ENCODE results near the gene KBTBD7. TPM values are rescaled to one million over a fixed set of nuclear protein-coding genes. Genes with fewer than 3 reads are reported as not detected.

KBTBD7 gene
- 1 to 10 TPM; 2.4 to 3.0 (median 2.7) TPM for total RNA-seq

DNA sequence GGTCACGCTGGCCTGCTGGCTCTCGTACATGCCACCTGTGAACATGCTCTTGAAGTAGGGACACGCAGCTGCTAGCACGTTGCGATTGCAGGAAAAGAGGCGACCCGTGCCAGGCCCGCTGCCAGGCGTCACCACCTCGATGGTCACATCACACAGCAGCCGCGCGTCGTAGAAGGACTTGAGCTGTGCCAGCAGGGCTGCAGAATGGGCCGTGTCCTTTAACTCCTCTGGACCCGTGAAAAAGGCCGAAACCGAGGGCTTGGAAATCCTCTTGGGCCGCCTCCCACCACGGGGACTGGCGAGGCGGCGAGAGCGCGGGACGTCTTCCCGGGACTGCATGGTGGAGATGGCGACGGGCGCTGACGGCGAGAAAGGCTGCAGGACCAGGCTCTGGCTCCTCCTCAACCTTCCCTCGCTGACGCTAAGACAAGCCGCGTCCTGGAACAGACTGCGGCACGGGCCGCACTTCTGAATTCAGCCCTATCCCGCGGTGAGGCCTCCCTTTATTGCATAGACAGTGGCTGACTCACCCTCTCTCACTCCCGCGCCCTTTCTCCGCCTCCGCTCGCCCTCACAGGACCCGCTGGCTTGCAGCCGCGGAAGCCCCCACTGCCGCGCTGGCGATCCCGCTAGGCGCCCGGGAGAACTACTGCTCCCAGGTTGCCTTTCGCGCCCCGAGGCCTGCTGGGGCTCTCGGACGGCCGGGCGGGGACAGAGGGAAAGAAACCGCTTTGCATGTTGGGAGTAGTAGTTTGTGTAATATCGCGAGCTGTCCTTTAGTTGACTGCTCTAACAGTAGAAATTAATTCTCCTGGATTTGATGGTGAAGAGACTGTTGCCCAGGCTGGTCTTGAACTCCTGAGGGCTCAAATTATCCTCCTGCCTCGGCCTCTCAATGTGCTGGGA is at the start of gene KBTBD7:
Gene KBTBD7 (minus strand): TSS at position 651 of the 906 bp plus-strand sequence. CDS start 312 bp downstream, at position 339.
- Mint-ChIP-seq H3K4me1 (ENCODE audit: low read depth) (peaks cover 37% of the 10 kb centered on the region), H3K36me3 (ENCODE audit: insufficient read depth) (peaks cover 12% of the 10 kb centered on the region), H3K4me3 (peak within 1 kb of the TSS; percentile 91), H3K27me3 (ENCODE audit: low read depth) (no peaks in the 10 kb centered on the region), H3K9me3 (peaks cover 3% of the 10 kb centered on the region)
- DNase-seq (peak; percentile 92), ATAC-seq (peak; percentile 98 to 99)

DNA sequence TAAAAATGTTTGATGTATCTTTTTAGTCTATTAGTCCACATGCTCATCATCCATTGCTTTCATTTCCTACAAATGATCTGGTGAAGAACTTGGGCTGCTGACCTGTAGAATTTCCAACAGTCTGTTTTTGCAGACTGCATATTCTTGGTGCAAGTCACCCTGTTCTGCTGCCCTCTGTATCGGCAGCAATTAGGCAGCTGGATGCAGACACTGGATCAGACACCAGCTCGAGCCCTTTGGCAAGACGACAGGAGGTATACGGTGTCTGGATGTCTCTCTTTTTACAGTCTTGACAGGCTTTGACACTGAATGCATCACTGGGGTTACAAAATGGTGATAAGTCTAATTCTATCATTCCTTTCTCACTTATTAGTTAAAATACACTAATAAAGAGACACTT is 47.3 kb upstream of the KBTBD7 start:
- H3K36me3 Mint-ChIP-seq (ENCODE audit: insufficient read depth), result peaks cover 25% of the 10 kb centered on the region
- ATAC-seq (no peak), DNase-seq (no peak)
- no peaks in the 10 kb centered on the region for H3K9me3 Mint-ChIP-seq
- no peaks in the 10 kb centered on the region for H3K4me1 Mint-ChIP-seq (ENCODE audit: low read depth)
- H3K4me3 Mint-ChIP-seq, result no peak overlapping the region
- H3K27me3 Mint-ChIP-seq (ENCODE audit: low read depth), result no peaks in the 10 kb centered on the region

DNA sequence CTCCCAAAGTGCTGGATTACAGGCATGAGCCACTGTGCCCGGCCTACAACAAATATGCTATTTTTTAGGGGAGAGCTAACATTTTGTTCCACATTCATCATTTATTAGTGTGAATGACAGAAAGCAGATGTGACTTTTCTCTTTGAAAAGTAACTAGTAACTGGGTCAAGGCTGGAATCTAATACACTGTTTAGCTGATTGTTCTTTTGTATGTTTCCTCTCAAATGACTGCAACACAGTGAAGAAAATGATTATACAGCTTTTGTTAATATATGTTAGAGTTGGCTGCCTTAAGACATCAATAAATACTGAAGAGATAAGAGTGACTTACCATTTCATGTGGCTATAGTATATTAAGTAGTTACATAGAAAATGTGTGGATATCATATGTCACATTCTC is 42.0 kb upstream of the KBTBD7 start:
- no peaks in the 10 kb centered on the region for H3K9me3 Mint-ChIP-seq
- peaks cover 7% of the 10 kb centered on the region for H3K4me1 Mint-ChIP-seq (ENCODE audit: low read depth)
- no peaks in the 10 kb centered on the region for H3K27me3 Mint-ChIP-seq (ENCODE audit: low read depth)
- DNase-seq, result no peak
- peaks cover 42% of the 10 kb centered on the region for H3K36me3 Mint-ChIP-seq (ENCODE audit: insufficient read depth)
- H3K4me3 Mint-ChIP-seq, result no peak overlapping the region
- ATAC-seq, result no peak

GRCh38 chr13:41232578-41233480 is 38.5 kb upstream of the KBTBD7 start:
- Mint-ChIP-seq H3K36me3 (ENCODE audit: insufficient read depth) (peaks cover 31% of the 10 kb centered on the region), H3K4me3 (no peak overlapping the region), H3K4me1 (ENCODE audit: low read depth) (peaks cover 7% of the 10 kb centered on the region), H3K9me3 (no peaks in the 10 kb centered on the region), H3K27me3 (ENCODE audit: low read depth) (no peaks in the 10 kb centered on the region)
- DNase-seq, result no peak
- no peak for ATAC-seq

GRCh38 chr13:41231786-41232185 is 37.4 kb upstream of the KBTBD7 start:
- H3K27me3 Mint-ChIP-seq (ENCODE audit: low read depth), result no peaks in the 10 kb centered on the region
- no peak for DNase-seq
- peaks cover 34% of the 10 kb centered on the region for H3K36me3 Mint-ChIP-seq (ENCODE audit: insufficient read depth)
- peaks cover 7% of the 10 kb centered on the region for H3K4me1 Mint-ChIP-seq (ENCODE audit: low read depth)
- H3K4me3 Mint-ChIP-seq, result no peak overlapping the region
- no peak for ATAC-seq
- H3K9me3 Mint-ChIP-seq, result no peaks in the 10 kb centered on the region

- H3K27me3 Mint-ChIP-seq (ENCODE audit: low read depth), result no peaks in the 10 kb centered on the region
- ATAC-seq (no peak), DNase-seq (no peak)
- no peak overlapping the region for H3K4me3 Mint-ChIP-seq
- peaks cover 28% of the 10 kb centered on the region for H3K36me3 Mint-ChIP-seq (ENCODE audit: insufficient read depth)
- peaks cover 7% of the 10 kb centered on the region for H3K4me1 Mint-ChIP-seq (ENCODE audit: low read depth)
- H3K9me3 Mint-ChIP-seq, result no peaks in the 10 kb centered on the region
Measured at GRCh38 chr13:41231025-41231677, 36.8 kb upstream of the KBTBD7 start.

GRCh38 chr13:41229356-41229755 is 35.0 kb upstream of the KBTBD7 start:
- no peak for ATAC-seq
- Mint-ChIP-seq H3K36me3 (ENCODE audit: insufficient read depth) (peaks cover 23% of the 10 kb centered on the region), H3K4me1 (ENCODE audit: low read depth) (peaks cover 7% of the 10 kb centered on the region), H3K9me3 (no peaks in the 10 kb centered on the region), H3K27me3 (ENCODE audit: low read depth) (no peaks in the 10 kb centered on the region), H3K4me3 (no peak overlapping the region)
- DNase-seq, result no peak

GRCh38 chr13:41224113-41225110 is 30.0 kb upstream of the KBTBD7 start:
- Mint-ChIP-seq H3K9me3 (no peaks in the 10 kb centered on the region), H3K36me3 (ENCODE audit: insufficient read depth) (peaks cover 11% of the 10 kb centered on the region), H3K4me3 (no peak overlapping the region), H3K27me3 (ENCODE audit: low read depth) (no peaks in the 10 kb centered on the region), H3K4me1 (ENCODE audit: low read depth) (no peaks in the 10 kb centered on the region)
- ATAC-seq, result no peak
- DNase-seq, result no peak

DNA sequence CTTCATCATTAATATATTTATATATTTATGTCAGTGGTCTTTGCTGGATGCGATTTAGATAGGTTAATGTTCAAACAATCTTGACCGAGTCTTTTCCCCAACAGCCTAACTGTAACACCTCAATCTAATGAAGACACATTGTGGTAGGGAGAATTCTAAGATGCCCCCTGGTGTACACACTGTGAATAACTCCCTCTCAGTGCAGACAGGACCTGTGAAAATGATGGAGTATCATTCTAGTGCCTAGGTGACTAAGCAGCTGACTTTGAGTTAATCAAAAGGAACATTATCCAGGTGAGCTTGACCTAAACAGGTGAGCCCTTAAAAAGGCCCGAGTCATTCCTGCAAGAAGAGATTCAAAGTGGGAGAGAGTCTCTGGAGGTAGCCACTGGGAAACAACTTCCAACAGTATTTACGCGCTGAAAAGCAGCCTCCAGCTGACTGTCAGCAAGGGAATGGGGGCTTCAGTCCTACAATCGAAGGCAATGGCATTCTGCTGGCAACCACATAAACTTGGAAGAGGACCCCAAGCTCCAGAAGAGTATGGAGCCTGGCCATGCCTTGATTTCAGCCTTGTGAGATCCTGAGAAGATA is 28.0 kb upstream of the KBTBD7 start:
- Mint-ChIP-seq H3K9me3 (no peaks in the 10 kb centered on the region), H3K36me3 (ENCODE audit: insufficient read depth) (peaks cover 8% of the 10 kb centered on the region), H3K4me3 (no peak overlapping the region), H3K4me1 (ENCODE audit: low read depth) (no peaks in the 10 kb centered on the region), H3K27me3 (ENCODE audit: low read depth) (no peaks in the 10 kb centered on the region)
- DNase-seq, result peak; percentile 52
- peak; percentile 75 to 88 for ATAC-seq

DNA sequence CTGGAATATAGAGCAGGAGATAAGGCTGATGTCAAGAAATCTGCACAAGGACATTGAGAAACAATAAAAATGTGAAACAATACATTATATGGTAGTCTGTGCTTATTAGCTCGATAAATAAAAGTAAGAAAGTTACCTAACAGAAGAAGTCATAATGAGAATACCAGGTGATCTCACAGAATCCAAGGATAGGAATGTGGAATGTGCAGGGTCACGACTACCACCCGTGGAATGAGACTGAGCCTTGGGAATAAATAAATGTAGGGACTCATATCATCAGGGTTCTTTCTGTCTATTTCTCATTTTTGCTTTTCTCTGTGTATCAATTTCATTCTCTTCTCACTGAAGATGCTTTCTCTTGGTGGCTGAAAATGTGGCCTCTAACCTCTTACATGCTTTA is 26.0 kb upstream of the KBTBD7 start:
- H3K27me3 Mint-ChIP-seq (ENCODE audit: low read depth), result no peaks in the 10 kb centered on the region
- no peaks in the 10 kb centered on the region for H3K9me3 Mint-ChIP-seq
- no peaks in the 10 kb centered on the region for H3K4me1 Mint-ChIP-seq (ENCODE audit: low read depth)
- no peak overlapping the region for H3K4me3 Mint-ChIP-seq
- ATAC-seq, result no peak
- peaks cover 7% of the 10 kb centered on the region for H3K36me3 Mint-ChIP-seq (ENCODE audit: insufficient read depth)
- DNase-seq, result no peak

DNA sequence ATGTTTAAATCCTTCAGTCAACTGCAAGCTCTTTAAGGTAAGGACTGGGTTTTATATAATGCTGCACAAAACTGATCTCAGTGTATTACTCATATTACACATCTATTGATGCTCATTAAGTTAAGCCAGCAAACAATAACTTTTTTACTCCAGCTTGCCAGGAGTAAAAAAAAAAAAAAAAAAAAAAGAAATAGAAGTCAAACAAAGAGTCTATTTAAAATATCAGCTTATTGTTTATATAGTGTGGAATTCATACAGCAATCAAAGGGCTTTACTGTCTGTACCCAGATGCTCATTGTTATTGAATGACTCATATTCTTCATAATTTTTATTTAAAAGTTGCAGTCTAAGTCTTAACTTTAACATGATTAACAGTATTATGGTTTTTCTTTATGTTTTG is 21.8 kb upstream of the KBTBD7 start:
- no peak for ATAC-seq
- Mint-ChIP-seq H3K36me3 (ENCODE audit: insufficient read depth) (peaks cover 8% of the 10 kb centered on the region), H3K4me1 (ENCODE audit: low read depth) (no peaks in the 10 kb centered on the region), H3K4me3 (no peak overlapping the region), H3K9me3 (peaks cover 3% of the 10 kb centered on the region), H3K27me3 (ENCODE audit: low read depth) (no peaks in the 10 kb centered on the region)
- no peak for DNase-seq

DNA sequence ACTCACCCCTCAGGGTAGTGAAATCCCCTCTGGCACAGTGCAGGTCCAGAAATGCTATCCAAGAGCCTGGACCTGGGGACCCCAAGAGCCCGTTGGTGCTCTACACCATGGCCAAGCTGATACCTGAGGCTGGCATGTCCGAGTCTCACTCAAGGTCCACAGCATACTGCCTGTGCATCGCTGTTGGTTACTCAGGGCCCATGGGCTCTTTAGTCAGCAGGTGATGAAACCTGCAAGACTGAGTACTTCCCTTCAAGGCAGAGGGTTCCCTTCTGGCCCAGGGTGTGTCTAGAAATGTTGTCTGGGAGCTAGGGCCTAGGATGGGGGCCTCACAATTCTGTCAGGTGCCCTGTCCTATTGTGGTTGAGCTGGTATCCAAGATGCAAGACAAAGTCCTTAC is 19.6 kb upstream of the KBTBD7 start:
- ATAC-seq (no peak), DNase-seq (no peak)
- Mint-ChIP-seq H3K36me3 (ENCODE audit: insufficient read depth) (peaks cover 6% of the 10 kb centered on the region), H3K4me3 (no peak overlapping the region), H3K27me3 (ENCODE audit: low read depth) (no peaks in the 10 kb centered on the region), H3K9me3 (peaks cover 5% of the 10 kb centered on the region), H3K4me1 (ENCODE audit: low read depth) (no peaks in the 10 kb centered on the region)

- H3K4me3 Mint-ChIP-seq, result no peak overlapping the region
- H3K4me1 Mint-ChIP-seq (ENCODE audit: low read depth), result no peaks in the 10 kb centered on the region
- no peaks in the 10 kb centered on the region for H3K27me3 Mint-ChIP-seq (ENCODE audit: low read depth)
- no peak for ATAC-seq
- peaks cover 5% of the 10 kb centered on the region for H3K9me3 Mint-ChIP-seq
- H3K36me3 Mint-ChIP-seq (ENCODE audit: insufficient read depth), result peaks cover 6% of the 10 kb centered on the region
- no peak for DNase-seq
Measured at GRCh38 chr13:41213316-41213715, 18.9 kb upstream of the KBTBD7 start.
